ENCODE data around the gene CD151. TPM values are rescaled to one million over a fixed set of nuclear protein-coding genes. Genes with fewer than 3 reads are reported as not detected.
A peak's percentile ranks its signal among the peaks of the same experiment; 100 is the strongest.

Gene CD151
- total RNA-seq, 1 experiment from 2014 or later = 115 TPM

- no peak overlapping the region for H3K27ac Mint-ChIP-seq
These were observed 35.3 kb upstream of the CD151 start for GRCh38 chr11:797296-798092.

GRCh38 chr11:798093-798713, 34.5 kb upstream of the CD151 start, which contains the start of gene SLC25A22:
Gene SLC25A22 (minus strand): TSS chr11:798281. CDS start chr11:795006, 3,275 bp downstream.
- POLR2A ChIA-PET = interaction anchor here (0.7 to 1.3 kb wide), 2 partner anchors 21 to 201 kb away, joined by 3 read pairs; partner anchors contain the start of gene GATD1
- DNase-seq (ENCODE audit: low spot score) (peak; percentile 85), ATAC-seq (peak; percentile 70)
- Mint-ChIP-seq H3K27ac (no peak within 1 kb of the TSS), H3K9me3 (no peaks in the 10 kb centered on the region), H3K27me3 (ENCODE audit: low read depth) (no peaks in the 10 kb centered on the region), H3K4me1 (peaks cover 13% of the 10 kb centered on the region), H3K36me3 (no peaks in the 10 kb centered on the region), H3K4me3 (peak within 1 kb of the TSS; percentile 76)
- CTCF ChIA-PET = interaction anchor here (2.1 kb wide), 1 partner anchor 14 kb away, joined by 13 read pairs; no protein-coding TSS in a partner anchor
- TF ChIP-seq CBFB (CRISPR knock-in tag; IDR thresholded peaks at IDR 0.05; ENCODE audit: low read depth) (0 out of 2 replicates have a peak, but pooled peaks have one; percentile 46), ATF2 (CRISPR knock-in tag; IDR thresholded peaks at IDR 0.05; ENCODE audit: borderline replicate concordance, low read depth) (no peak), NR2C2 (CRISPR knock-in tag; IDR thresholded peaks at IDR 0.05) (no peak), SMAD3 (CRISPR knock-in tag; IDR thresholded peaks at IDR 0.05; ENCODE audit: borderline replicate concordance) (no peak), HMGA2 (CRISPR knock-in tag; IDR thresholded peaks at IDR 0.05) (no peak)
- TF ChIP-seq, protein P1, sequence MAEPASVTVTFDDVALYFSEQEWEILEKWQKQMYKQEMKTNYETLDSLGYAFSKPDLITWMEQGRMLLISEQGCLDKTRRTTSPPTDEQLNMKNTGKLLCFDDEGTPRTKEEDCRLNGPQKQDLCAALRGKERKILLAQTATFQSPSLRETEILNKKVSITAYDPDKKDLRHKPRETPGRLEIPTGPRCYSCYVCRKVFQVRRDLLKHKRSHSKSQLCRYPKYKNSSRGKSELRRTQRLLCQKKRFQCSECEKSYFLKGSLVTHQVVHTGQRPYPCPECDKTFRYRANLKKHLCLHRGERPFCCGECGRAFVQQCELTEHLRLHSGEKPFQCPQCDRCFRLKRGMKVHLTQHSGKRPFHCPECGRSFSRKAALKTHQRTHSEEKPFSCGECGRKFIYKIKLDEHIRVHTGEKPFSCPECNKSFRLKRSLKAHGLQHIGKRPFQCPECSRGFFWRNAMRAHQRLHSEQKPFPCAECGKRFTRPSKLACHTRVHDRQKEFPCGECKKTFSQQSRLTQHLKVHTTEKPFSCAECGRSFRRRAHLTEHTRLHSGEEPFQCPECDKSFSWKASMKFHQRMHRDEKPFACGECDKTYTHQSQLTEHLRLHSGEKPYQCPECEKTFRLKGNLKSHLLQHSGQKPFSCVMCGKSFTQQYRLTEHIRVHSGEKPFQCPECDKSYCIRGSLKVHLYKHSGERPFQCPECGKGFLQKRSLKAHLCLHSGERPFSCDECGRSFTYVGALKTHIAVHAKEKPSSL (CRISPR knock-in tag; conservative IDR thresholded peaks at IDR 0.05) = no peak
- TF ChIP-seq, protein P2, sequence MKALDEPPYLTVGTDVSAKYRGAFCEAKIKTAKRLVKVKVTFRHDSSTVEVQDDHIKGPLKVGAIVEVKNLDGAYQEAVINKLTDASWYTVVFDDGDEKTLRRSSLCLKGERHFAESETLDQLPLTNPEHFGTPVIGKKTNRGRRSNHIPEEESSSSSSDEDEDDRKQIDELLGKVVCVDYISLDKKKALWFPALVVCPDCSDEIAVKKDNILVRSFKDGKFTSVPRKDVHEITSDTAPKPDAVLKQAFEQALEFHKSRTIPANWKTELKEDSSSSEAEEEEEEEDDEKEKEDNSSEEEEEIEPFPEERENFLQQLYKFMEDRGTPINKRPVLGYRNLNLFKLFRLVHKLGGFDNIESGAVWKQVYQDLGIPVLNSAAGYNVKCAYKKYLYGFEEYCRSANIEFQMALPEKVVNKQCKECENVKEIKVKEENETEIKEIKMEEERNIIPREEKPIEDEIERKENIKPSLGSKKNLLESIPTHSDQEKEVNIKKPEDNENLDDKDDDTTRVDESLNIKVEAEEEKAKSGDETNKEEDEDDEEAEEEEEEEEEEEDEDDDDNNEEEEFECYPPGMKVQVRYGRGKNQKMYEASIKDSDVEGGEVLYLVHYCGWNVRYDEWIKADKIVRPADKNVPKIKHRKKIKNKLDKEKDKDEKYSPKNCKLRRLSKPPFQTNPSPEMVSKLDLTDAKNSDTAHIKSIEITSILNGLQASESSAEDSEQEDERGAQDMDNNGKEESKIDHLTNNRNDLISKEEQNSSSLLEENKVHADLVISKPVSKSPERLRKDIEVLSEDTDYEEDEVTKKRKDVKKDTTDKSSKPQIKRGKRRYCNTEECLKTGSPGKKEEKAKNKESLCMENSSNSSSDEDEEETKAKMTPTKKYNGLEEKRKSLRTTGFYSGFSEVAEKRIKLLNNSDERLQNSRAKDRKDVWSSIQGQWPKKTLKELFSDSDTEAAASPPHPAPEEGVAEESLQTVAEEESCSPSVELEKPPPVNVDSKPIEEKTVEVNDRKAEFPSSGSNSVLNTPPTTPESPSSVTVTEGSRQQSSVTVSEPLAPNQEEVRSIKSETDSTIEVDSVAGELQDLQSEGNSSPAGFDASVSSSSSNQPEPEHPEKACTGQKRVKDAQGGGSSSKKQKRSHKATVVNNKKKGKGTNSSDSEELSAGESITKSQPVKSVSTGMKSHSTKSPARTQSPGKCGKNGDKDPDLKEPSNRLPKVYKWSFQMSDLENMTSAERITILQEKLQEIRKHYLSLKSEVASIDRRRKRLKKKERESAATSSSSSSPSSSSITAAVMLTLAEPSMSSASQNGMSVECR (CRISPR knock-in tag; IDR thresholded peaks at IDR 0.05; ENCODE audit: borderline replicate concordance) = no peak

More at GRCh38 chr11:797296-798092, 35.3 kb upstream of the CD151 start:
- TF ChIP-seq MYBL2 (CRISPR knock-in tag; IDR thresholded peaks at IDR 0.05) = 0 out of 2 replicates have a peak, but pooled peaks have one; percentile 83
- no peak for TF ChIP-seq TEAD4 (CRISPR knock-in tag; IDR thresholded peaks at IDR 0.05)
- TF ChIP-seq SMAD3 (CRISPR knock-in tag; IDR thresholded peaks at IDR 0.05; ENCODE audit: borderline replicate concordance) = 0 out of 2 replicates have a peak, but pooled peaks have one; percentile 33
- TF ChIP-seq RELA (CRISPR knock-in tag; IDR thresholded peaks at IDR 0.05; ENCODE audit: borderline replicate concordance) = 0 out of 2 replicates have a peak, but pooled peaks have one; percentile 20
- TF ChIP-seq FOXK1 (CRISPR knock-in tag; IDR thresholded peaks at IDR 0.05) = peak; percentile 44; the same call in 1 of the 2 replicates
- TF ChIP-seq ZNF121 (CRISPR knock-in tag; IDR thresholded peaks at IDR 0.05) = no peak
- 0 out of 2 replicates have a peak, but pooled peaks have one; percentile 12 for TF ChIP-seq ETV6 (CRISPR knock-in tag; IDR thresholded peaks at IDR 0.05)
- peak; percentile 59; the same call in 1 of the 2 replicates for TF ChIP-seq MAX (CRISPR knock-in tag; IDR thresholded peaks at IDR 0.05)
- no peak for TF ChIP-seq ESRRA (CRISPR knock-in tag; IDR thresholded peaks at IDR 0.05; ENCODE audit: borderline replicate concordance)
- TF ChIP-seq ZNF423 (CRISPR knock-in tag; IDR thresholded peaks at IDR 0.05) = peak; percentile 60; the same call in 1 of the 2 replicates
- TF ChIP-seq, protein P2 (CRISPR knock-in tag; IDR thresholded peaks at IDR 0.05; ENCODE audit: borderline replicate concordance) = 0 out of 2 replicates have a peak, but pooled peaks have one; percentile 7
- 0 out of 2 replicates have a peak, but pooled peaks have one; percentile 21 for TF ChIP-seq E2F5 (CRISPR knock-in tag; IDR thresholded peaks at IDR 0.05)
- H3K27me3 Mint-ChIP-seq (ENCODE audit: low read depth) = no peaks in the 10 kb centered on the region
- DNase-seq (ENCODE audit: low spot score) = peak; percentile 72
- H3K4me3 Mint-ChIP-seq = peak overlapping the region; percentile 76
- CTCF ChIA-PET = interaction anchor here (1.1 to 2.1 kb wide), 2 partner anchors 13 to 71 kb away, joined by 3 to 13 read pairs; no protein-coding TSS in a partner anchor
- peaks cover 13% of the 10 kb centered on the region for H3K4me1 Mint-ChIP-seq
- no peaks in the 10 kb centered on the region for H3K9me3 Mint-ChIP-seq
- ATAC-seq = peak; percentile 32
- POLR2A ChIA-PET = interaction anchor here (1.3 to 1.7 kb wide), 3 partner anchors 12 to 21 kb away, joined by 3 to 8 read pairs (median 4); partner anchors contain the start of genes GATD1 and RPLP2
- H3K36me3 Mint-ChIP-seq = no peaks in the 10 kb centered on the region

All from WTC11 (cell line).